GM18517 (cell line): ENCODE results near the gene FXYD4.
"Not testable (repeated sequence)": the region's sequence is repeated elsewhere in the genome, so short reads cannot be mapped to it uniquely, and the experiment has no call there.

Source experiments
- ATAC-seq: cut with Tn5 transposase; IDR thresholded peaks from one replicate; pipeline ENCODE4 v1.9.1; 2021; ENCODE audit warnings: mild to moderate bottlenecking, moderate library complexity; ENCODE audit not compliant: unreplicated experiment

Gene FXYD4

GRCh38 chr10:43410345-43410744 lies 38.9 kb downstream of the FXYD4 start:
- no peak for ATAC-seq

DNA sequence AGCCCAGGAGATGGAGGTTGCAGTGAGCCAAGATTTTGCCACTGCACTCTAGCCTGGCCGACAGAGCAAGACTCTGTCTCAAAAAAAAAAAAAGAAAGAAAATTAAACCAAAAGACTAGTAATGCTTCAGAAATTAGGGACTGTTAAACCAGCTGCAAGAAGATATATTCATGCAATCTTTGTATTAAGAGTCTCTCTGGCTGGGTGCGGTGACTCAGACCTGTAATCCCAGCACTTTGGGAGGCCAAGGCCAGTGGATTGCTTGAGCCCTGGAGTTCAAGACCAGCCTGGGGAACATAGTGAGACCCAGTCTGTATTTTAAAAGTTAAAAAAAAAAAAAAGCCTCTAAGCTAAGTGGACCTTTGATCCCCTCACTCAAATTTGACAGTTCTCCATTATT lies 40.1 kb downstream of the FXYD4 start:
- ATAC-seq, result no peak

DNA sequence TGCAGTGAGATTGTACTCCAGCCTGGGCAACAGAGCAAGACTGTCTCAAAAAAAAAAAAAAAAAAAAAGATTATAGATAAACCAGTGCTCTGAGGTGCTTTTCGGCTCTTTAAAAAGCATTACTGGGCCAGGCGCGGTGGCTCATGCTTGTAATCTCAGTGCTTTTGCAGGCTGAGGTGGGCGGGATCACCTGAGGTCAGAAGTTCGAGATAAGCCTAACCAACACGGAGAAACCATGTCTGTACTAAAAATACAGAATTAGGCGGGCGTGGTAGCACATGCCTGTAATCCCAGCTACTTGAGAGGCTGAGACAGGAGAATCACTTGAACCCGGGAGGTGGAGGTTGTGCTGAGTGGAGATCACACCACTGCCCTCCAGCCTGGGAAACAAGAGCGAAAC lies 44.1 kb downstream of the FXYD4 start:
- no peak for ATAC-seq

DNA sequence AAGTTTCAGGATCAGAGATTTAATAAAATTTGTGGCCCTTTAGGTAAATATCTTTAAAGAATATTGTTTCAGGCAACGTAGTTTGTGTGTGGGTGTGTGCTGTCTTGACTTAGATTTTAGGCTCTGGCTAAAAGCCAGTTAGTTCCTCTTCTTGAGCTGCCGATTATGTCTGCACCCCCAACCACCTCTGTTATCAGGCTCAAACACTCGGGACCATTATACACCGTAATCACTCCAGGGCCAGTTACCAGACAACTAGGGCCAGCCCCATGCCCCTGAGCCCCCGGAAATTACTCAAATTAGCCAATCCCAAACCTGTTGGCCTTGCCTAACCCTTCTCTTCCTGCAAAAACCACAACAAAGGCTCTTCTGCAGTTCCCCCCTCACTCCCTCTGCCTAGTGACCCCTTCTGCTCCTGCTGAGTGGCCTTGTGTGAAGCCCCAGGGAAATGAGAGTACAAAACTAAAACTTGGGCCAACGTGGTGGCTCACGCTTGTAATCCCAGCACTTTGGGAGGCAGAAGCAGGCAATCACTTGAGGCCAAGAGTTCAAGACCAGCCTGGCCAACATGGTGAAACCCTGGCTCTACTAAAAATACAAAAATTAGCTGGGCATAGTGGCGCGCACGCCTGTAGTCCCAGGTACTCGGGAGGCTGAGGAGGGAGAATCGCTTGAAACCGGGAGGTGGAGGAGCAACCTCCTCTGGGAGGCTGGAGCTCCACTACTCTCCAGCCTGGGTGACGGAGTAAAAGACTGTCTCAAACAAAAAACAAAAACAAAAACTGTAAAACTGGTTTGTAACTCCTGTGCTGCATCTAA lies 46.7 kb downstream of the FXYD4 start:
- ATAC-seq, result no peak

DNA sequence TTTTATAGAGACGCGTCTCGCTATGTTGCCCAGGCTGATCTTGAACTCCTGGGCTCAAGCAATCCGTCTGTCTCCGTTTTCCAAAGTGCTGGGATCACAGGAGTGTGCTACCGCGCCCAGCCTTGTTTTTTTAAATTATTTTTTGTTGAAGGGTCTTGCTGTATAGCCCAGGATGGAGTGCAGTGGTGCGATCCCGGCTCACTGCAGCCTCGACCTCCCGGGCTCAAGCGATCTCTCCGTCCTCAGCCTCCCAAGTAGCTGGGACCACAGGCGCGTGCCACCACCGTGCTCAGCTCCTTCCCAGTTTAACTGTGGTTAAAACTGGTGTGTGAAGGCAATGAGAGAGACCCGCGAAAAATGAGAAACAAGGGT lies 48.5 kb downstream of the FXYD4 start:
- ATAC-seq, result no peak

DNA sequence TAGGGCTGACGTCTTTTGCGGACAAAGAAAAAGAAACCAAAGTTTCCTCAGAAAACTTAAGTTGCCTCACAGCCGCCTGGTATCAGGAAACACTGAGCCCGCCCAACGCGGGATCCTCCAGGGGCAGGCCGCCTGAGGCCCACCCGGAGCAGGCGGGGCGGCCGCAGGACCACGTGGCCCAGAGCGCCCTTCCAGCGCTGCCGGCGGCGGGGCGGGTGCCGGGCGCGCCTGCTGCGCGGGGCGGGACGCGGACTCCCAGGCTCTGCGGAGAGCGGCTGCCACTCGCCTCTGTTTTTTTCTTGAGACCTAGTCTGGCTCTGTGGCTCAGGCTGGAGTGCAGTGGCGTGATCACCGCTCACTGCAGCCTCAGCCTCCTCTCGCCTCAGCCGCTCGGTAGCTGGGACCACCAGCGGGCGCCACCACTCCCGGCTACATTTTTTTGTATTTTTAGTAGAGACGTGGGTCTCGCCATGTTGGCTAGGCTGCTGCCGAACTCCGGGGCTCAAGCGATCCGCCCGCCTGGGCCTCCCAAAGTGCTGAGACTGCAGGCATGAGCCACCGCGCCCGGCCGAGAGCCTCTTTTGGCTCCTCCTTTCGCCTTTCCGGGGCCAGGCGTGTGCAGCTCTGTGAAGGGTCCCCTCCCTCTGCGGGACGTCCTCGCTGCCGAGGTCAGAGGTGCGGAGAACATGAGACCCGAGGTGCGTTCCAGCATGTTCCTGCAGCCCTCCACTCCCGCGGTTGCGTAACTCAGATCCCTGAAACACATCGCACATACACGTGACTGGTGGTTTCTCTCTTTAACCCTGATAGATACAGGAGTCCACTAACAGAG lies 49.1 kb downstream of the FXYD4 start:
- ATAC-seq, result peak; percentile 79

DNA sequence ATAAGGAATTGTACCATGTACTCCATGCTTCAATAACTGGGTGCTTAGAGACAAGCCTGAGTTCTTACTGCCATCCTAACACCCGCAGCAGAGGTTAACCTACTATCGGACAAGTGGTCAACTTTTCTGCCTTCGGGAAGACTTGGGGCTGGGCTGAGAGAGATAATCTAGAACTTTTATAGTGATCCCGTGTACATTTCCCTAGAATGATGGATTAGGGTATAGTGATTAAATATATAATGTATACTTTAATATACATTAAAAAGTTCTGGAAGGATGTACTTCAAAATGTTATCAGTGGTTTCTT lies 49.7 kb downstream of the FXYD4 start:
- ATAC-seq, result no peak

GRCh38 chr10:43421519-43421918 lies 50.1 kb downstream of the FXYD4 start:
- ATAC-seq, result no peak

DNA sequence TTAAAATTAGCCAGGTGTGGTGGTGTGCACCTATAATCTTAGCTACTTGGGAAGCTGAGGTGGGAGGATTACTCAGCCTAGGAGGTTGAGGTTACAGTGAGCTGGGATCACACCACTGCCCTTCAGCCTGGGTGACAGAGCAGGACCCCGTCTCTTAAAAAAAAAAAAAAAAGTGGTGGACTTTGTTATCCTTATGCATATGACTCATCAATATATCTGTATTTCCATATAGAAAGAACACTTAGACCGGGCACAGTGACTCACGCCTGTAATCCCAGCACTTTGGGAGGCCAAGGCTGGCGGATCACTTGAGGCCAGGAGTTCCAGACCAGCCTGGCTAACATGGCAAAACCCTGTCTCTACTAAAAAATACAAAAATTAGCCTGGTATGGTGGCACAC lies 50.5 kb downstream of the FXYD4 start:
- ATAC-seq, result not testable (repeated sequence)

- no peak for ATAC-seq
Observed at GRCh38 chr10:43424416-43424815, 53.0 kb downstream of the FXYD4 start.
